NCI-H345 treated with DMSO at 0.1 percent for 48 hours (cell line): ENCODE measurements around the gene ALPG.
"Not testable (repeated sequence)": the region's sequence is repeated elsewhere in the genome, so short reads cannot be mapped to it uniquely, and the experiment has no call there.

ENCODE experiments used
- DNase-seq: peaks from one replicate; lab custom pipeline; 2025; ENCODE audit not compliant: unreplicated experiment; lab: John Stamatoyannopoulos, UW

ALPG gene

DNA sequence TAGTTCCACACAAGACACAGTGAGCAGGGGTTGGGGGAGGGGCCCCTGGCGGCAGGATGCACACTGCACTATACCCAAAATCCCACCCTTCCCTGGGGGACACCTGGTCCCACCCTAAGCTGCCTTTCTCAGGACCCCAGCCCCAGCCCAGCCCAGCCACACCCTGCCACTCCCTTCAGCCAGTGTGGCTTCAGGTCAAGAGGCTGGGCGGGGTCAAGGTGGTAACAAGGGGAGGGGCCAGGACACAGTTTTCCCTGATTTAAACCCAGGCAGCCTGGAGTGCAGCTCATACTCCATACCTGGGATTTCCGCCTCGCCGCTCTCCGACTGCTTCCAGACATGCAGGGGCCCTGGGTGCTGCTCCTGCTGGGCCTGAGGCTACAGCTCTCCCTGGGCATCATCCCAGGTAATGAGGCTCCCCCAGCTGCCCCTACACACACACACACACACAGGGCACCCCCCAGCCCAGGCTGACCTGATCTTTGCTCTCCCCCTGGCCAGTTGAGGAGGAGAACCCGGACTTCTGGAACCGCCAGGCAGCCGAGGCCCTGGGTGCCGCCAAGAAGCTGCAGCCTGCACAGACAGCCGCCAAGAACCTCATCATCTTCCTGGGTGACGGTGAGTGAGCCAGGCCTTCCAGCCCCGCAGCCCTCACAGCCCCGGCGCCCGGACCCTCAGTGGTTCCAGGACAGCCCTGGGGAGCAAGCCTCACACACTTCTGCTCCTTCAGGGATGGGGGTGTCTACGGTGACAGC lies at the start of gene ALPG:
TSS of gene ALPG (plus strand) at position 289 of the 755 bp plus-strand sequence. CDS start at position 340, 51 bp downstream.
- no peak for DNase-seq

- no peak for DNase-seq
Observed at GRCh38 chr2:232361646-232362045, 45.0 kb upstream of the ALPG start.

GRCh38 chr2:232362174-232362900 lies 44.3 kb upstream of the ALPG start:
- peak; percentile 57 for DNase-seq

GRCh38 chr2:232363064-232363783 lies 43.4 kb upstream of the ALPG start:
- not testable (repeated sequence) for DNase-seq

GRCh38 chr2:232363784-232364615 lies 42.6 kb upstream of the ALPG start:
- no peak for DNase-seq

GRCh38 chr2:232364806-232365594 lies 41.6 kb upstream of the ALPG start:
- not testable (repeated sequence) for DNase-seq

GRCh38 chr2:232365621-232366321 lies 40.9 kb upstream of the ALPG start:
- no peak for DNase-seq

DNA sequence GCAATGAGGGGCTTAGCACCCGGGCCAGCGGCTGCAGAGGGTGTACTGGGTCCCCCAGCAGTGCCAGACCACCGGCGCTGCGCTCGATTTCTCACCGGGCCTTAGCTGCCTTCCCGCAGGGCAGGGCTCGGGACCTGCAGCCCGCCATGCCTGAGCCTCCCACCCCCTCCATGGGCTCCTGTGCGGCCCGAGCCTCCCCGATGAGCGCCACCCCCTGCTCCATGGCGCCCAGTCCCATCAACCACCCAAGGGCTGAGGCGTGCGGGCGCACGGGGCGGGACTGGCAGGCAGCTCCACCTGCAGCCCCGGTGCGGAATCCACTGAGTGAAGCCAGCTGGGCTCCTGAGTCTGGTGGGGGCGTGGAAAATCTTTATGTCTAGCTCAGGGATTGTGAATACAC lies 40.2 kb upstream of the ALPG start:
- not testable (repeated sequence) for DNase-seq

GRCh38 chr2:232367016-232367415 lies 39.6 kb upstream of the ALPG start:
- no peak for DNase-seq

DNA sequence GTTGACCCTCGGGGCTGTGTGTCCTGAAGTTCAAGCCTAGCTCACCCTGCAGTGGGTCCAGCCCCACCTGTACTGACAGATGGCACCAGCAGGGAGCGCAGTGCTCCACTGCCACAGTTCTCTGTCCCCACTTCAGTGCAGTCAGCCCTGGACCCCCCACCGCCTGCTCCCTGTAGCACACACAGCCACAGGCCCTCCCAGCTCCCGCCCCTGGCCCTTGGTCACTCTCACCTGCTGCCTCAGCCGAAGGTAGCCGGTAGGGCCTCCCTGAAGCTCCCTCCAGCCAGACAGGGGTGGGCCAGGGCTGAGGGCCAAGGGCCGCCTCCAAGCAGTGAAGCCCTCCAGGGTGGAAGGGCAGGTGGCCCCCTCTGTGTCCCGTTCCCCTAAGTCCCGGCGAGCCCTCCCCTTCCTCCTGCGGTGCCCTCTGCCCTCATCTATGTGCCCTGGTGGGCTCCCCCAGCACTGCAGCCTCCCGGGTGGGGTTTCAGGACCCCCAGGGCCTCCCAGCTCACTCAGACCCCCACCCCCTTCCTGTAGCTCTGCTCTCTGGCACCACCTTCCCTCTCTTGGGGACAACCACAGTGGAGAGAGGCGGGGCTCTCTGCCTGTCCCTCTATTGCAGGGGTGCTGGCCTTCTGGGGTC lies 38.9 kb upstream of the ALPG start:
- no peak for DNase-seq

- no peak for DNase-seq
Observed at GRCh38 chr2:232368311-232368731, 38.3 kb upstream of the ALPG start.

GRCh38 chr2:232369126-232369951 lies 37.3 kb upstream of the ALPG start:
- no peak for DNase-seq

GRCh38 chr2:232370007-232370406 lies 36.6 kb upstream of the ALPG start:
- not testable (repeated sequence) for DNase-seq

GRCh38 chr2:232372231-232373208 lies 34.1 kb upstream of the ALPG start:
- no peak for DNase-seq

DNA sequence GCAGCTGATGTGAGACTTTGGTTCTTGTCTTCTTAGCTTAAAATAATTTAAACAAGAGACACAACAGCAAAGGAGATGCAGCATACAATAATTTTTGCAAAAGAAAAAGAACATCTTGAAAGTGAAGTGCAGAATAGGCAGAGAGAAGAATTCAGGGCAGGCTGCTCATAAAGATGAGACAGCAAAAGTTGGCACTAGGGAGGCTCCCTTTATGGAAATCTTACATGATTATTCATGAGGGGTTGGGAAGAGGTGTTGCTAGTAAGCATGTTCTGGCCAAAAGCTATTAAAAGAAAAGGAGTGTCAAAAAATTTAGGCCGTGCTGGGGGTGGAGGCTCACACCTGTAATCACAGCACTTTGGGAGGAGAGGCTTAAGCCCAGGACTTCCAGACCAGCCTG lies 32.3 kb upstream of the ALPG start:
- DNase-seq, result no peak

GRCh38 chr2:232375164-232375563 lies 31.5 kb upstream of the ALPG start:
- DNase-seq, result no peak

- no peak for DNase-seq
Observed at GRCh38 chr2:232376260-232376659, 30.4 kb upstream of the ALPG start.
